WTC11 (cell line): ENCODE data around the gene NKPD1. TPM values are rescaled to one million over a fixed set of nuclear protein-coding genes. Genes with fewer than 3 reads are reported as not detected.

Source experiments
- ATAC-seq: fragments of 200-7000 bp; cut with Tn5 transposase; 2 replicates; pipeline ENCODE4 v1.10.0; 2021; ENCODE audit warnings: mild to moderate bottlenecking, moderate library complexity
- CTCF ChIA-PET: fragments of 300-600 bp; sonication (Branson Sonifier 250); formaldehyde crosslinking; loops from one replicate; lab custom pipeline; 2021; ENCODE audit warnings: antibody characterized with exemption; lab: Charles Lee
- POLR2A ChIA-PET: fragments of 350-600 bp; sonication (Branson Sonifier 250); formaldehyde crosslinking; loops from one replicate; lab custom pipeline; 2021; ENCODE audit warnings: antibody characterized with exemption; lab: Charles Lee
- DNase-seq: peaks from one replicate; pipeline ENCODE4 v3.0.0; 2021; ENCODE audit warnings: low spot score
- H3K27ac Mint-ChIP-seq: 2 replicates; pipeline ENCODE4 v1.8.0; 2021; ENCODE audit warnings: mixed read lengths
- H3K27me3 Mint-ChIP-seq: 2 replicates; pipeline ENCODE4 v1.8.0; 2021; ENCODE audit warnings: low read depth, mild to moderate bottlenecking, moderate library complexity, mixed read lengths
- H3K36me3 Mint-ChIP-seq: 2 replicates; pipeline ENCODE4 v1.8.0; 2021; ENCODE audit warnings: mixed read lengths
- H3K4me1 Mint-ChIP-seq: 2 replicates; pipeline ENCODE4 v1.8.0; 2022; ENCODE audit warnings: mixed read lengths
- H3K4me3 Mint-ChIP-seq: 2 replicates; pipeline ENCODE4 v1.8.0; 2021; ENCODE audit warnings: mild to moderate bottlenecking, moderate library complexity, mixed read lengths
- H3K9me3 Mint-ChIP-seq: 2 replicates; pipeline ENCODE4 v1.8.0; 2021; ENCODE audit warnings: mixed read lengths
- AFF4 ChIP-seq: sonication (generic); formaldehyde crosslinking; IDR thresholded peaks from 2 replicates; pipeline ENCODE4 v1.8.1; 2023; ENCODE audit warnings: mild to moderate bottlenecking, missing genetic modification reagents, borderline replicate concordance
- AR ChIP-seq: fragments of 250-450 bp; sonication (Bioruptor Pico); IDR thresholded peaks from 2 replicates; pipeline ENCODE4 v1.9.0; 2021; ENCODE audit warnings: mild to moderate bottlenecking
- ELF4 ChIP-seq: sonication (generic); formaldehyde crosslinking; IDR thresholded peaks from 2 replicates; pipeline ENCODE4 v1.8.1; 2022; ENCODE audit warnings: low read depth, mild to moderate bottlenecking, moderate library complexity, missing genetic modification reagents
- ESRRA ChIP-seq: sonication (generic); formaldehyde crosslinking; IDR thresholded peaks from 2 replicates; pipeline ENCODE4 v1.8.1; 2022; ENCODE audit warnings: mild to moderate bottlenecking, missing genetic modification reagents, borderline replicate concordance
- IRF2 ChIP-seq: sonication (generic); formaldehyde crosslinking; IDR thresholded peaks from 2 replicates; pipeline ENCODE4 v1.8.0; 2022; ENCODE audit warnings: low read depth, missing genetic modification reagents, borderline replicate concordance
- STAT6 ChIP-seq: sonication (generic); formaldehyde crosslinking; conservative IDR thresholded peaks from 2 replicates; pipeline ENCODE4 v1.8.1; 2023; ENCODE audit warnings: mild to moderate bottlenecking, low read depth, missing genetic modification reagents, moderate library complexity
- USF1 ChIP-seq: sonication (generic); formaldehyde crosslinking; IDR thresholded peaks from 2 replicates; pipeline ENCODE4 v1.8.0; 2022; ENCODE audit warnings: mild to moderate bottlenecking, missing genetic modification reagents
- ZBTB21 ChIP-seq: sonication (generic); formaldehyde crosslinking; IDR thresholded peaks from 2 replicates; pipeline ENCODE4 v1.8.1; 2023; ENCODE audit warnings: mild to moderate bottlenecking, missing genetic modification reagents, borderline replicate concordance
- ZNF425 ChIP-seq: fragments of 250-450 bp; sonication (Bioruptor Pico); conservative IDR thresholded peaks from 2 replicates; pipeline ENCODE4 v1.9.0; 2021; ENCODE audit warnings: mild to moderate bottlenecking
- total RNA-seq: library from RNA; stranded (reverse); gene quantifications from 3 replicates; pipeline ENCODE4 v1.2.3, GENCODE V29; 2021
- TF ChIP-seq, protein P1 (sequence below): sonication (generic); formaldehyde crosslinking; IDR thresholded peaks from 2 replicates; pipeline ENCODE4 v1.8.0; 2022; ENCODE audit warnings: mild to moderate bottlenecking, missing genetic modification reagents
- TF ChIP-seq, protein P2 (sequence below): sonication (generic); formaldehyde crosslinking; IDR thresholded peaks from 2 replicates; pipeline ENCODE4 v1.8.1; 2022; ENCODE audit warnings: mild to moderate bottlenecking, missing genetic modification reagents, moderate library complexity, borderline replicate concordance
- TF ChIP-seq, protein P3 (sequence below): fragments of 250-450 bp; sonication (Bioruptor Pico); IDR thresholded peaks from 2 replicates; pipeline ENCODE4 v1.9.0; 2021; ENCODE audit warnings: mild to moderate bottlenecking, borderline replicate concordance

NKPD1 gene
- total RNA-seq, 1 experiment from 2014 or later: 0.57 TPM

DNA sequence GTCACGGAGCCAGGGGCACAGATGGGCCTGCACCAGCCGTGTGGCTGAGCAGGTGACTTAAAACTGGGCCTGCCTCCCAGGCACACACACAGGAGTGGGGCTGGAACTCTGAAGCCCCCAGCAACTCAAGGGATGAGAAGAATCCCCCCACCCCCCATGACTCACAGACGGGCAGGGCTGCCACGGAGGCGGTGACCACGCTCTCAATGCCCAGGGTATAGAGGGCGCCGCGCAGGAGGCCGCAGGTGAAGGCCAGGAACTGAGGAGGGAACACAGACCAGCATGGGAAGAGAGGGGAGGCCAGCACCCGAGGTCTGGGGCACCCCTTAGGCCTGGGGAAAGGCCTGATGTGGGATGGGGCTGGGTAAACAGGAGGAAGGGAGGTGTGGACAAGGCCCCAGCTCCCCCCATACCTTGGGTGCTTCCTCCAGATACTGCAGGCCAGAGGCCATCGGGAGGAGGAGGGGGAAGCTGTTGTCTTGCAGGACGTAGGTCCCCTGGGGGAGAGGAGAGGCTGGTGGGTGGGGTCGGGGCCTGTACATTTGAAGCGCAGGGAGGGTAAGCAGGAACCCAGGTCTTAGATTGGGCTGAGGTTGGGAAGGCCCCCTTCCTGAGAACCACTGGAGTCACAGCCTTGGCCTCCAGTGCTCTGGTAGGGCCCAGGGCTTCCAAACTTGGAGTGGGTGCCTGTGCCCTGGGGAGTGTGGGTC is 3.1 kb upstream of the NKPD1 start:
- Mint-ChIP-seq H3K4me1 (peaks cover 12% of the 10 kb centered on the region), H3K27me3 (peaks cover 4% of the 10 kb centered on the region), H3K9me3 (no peaks in the 10 kb centered on the region), H3K27ac (no peak overlapping the region), H3K36me3 (no peaks in the 10 kb centered on the region), H3K4me3 (no peak overlapping the region)
- no peak for DNase-seq
- CTCF ChIA-PET: interaction anchor here (0.7 to 5.9 kb wide), 19 partner anchors 8 to 111 kb away, joined by 3 to 73 read pairs (median 4); partner anchors contain the start of genes BLOC1S3 and TRAPPC6A
- TF ChIP-seq ELF4 (CRISPR knock-in tag): no peak
- TF ChIP-seq, protein P1, sequence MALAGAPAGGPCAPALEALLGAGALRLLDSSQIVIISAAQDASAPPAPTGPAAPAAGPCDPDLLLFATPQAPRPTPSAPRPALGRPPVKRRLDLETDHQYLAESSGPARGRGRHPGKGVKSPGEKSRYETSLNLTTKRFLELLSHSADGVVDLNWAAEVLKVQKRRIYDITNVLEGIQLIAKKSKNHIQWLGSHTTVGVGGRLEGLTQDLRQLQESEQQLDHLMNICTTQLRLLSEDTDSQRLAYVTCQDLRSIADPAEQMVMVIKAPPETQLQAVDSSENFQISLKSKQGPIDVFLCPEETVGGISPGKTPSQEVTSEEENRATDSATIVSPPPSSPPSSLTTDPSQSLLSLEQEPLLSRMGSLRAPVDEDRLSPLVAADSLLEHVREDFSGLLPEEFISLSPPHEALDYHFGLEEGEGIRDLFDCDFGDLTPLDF: no peak
- POLR2A ChIA-PET: no interaction called here
- no peak for ATAC-seq

- no peak overlapping the region for H3K27ac Mint-ChIP-seq
- ChIA-PET POLR2A (no interaction called here), CTCF (interaction anchor here (2.4 to 5.9 kb wide), 3 partner anchors 11 to 16 kb away, joined by 19 to 73 read pairs (median 20); partner anchors contain the start of genes BLOC1S3 and TRAPPC6A)
- H3K4me3 Mint-ChIP-seq: no peak overlapping the region
- TF ChIP-seq IRF2 (CRISPR knock-in tag) (no peak), ESRRA (CRISPR knock-in tag) (no peak), USF1 (CRISPR knock-in tag) (no peak), AR (no peak), ZNF425 (CRISPR knock-in tag) (no peak), STAT6 (CRISPR knock-in tag) (no peak), AFF4 (no peak), ZBTB21 (CRISPR knock-in tag) (no peak)
- TF ChIP-seq, protein P2, sequence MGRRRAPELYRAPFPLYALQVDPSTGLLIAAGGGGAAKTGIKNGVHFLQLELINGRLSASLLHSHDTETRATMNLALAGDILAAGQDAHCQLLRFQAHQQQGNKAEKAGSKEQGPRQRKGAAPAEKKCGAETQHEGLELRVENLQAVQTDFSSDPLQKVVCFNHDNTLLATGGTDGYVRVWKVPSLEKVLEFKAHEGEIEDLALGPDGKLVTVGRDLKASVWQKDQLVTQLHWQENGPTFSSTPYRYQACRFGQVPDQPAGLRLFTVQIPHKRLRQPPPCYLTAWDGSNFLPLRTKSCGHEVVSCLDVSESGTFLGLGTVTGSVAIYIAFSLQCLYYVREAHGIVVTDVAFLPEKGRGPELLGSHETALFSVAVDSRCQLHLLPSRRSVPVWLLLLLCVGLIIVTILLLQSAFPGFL (CRISPR knock-in tag): no peak
- TF ChIP-seq, protein P3, sequence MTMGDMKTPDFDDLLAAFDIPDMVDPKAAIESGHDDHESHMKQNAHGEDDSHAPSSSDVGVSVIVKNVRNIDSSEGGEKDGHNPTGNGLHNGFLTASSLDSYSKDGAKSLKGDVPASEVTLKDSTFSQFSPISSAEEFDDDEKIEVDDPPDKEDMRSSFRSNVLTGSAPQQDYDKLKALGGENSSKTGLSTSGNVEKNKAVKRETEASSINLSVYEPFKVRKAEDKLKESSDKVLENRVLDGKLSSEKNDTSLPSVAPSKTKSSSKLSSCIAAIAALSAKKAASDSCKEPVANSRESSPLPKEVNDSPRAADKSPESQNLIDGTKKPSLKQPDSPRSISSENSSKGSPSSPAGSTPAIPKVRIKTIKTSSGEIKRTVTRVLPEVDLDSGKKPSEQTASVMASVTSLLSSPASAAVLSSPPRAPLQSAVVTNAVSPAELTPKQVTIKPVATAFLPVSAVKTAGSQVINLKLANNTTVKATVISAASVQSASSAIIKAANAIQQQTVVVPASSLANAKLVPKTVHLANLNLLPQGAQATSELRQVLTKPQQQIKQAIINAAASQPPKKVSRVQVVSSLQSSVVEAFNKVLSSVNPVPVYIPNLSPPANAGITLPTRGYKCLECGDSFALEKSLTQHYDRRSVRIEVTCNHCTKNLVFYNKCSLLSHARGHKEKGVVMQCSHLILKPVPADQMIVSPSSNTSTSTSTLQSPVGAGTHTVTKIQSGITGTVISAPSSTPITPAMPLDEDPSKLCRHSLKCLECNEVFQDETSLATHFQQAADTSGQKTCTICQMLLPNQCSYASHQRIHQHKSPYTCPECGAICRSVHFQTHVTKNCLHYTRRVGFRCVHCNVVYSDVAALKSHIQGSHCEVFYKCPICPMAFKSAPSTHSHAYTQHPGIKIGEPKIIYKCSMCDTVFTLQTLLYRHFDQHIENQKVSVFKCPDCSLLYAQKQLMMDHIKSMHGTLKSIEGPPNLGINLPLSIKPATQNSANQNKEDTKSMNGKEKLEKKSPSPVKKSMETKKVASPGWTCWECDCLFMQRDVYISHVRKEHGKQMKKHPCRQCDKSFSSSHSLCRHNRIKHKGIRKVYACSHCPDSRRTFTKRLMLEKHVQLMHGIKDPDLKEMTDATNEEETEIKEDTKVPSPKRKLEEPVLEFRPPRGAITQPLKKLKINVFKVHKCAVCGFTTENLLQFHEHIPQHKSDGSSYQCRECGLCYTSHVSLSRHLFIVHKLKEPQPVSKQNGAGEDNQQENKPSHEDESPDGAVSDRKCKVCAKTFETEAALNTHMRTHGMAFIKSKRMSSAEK (CRISPR knock-in tag): no peak
- TF ChIP-seq, all 79 proteins: peak for 0
- H3K9me3 Mint-ChIP-seq: no peaks in the 10 kb centered on the region
- DNase-seq (no peak), ATAC-seq (no peak)
- no peaks in the 10 kb centered on the region for H3K36me3 Mint-ChIP-seq
- H3K4me1 Mint-ChIP-seq: peaks cover 12% of the 10 kb centered on the region
- H3K27me3 Mint-ChIP-seq: peaks cover 5% of the 10 kb centered on the region
These were observed 2.4 kb upstream of the NKPD1 start for GRCh38 chr19:45163156-45163555.
